ENCODE data around the gene LSM2.
"Not testable (repeated sequence)": the region's sequence is repeated elsewhere in the genome, so short reads cannot be mapped to it uniquely, and the experiment has no call there.

The LSM2 gene

DNA sequence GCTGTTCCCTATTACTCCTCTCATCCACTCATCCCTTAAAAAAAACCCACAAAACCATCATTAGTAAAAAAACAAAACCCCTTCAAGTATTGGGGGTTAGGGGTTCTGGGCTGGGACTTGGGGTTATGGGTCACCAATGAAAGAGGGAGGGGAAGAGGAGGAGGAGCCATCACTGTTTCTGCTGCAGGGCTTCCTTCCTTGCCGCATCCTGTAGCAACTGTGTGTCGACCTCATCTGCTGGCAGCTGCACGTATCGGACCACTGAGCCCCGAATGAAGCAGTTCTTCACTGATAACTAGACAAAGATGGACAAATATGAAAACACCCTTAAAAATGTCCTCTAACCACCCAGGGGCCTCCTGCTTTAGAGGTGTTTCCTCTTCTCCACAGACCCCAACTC, 9.2 kb downstream of the LSM2 start:
- Histone ChIP-seq H3K27ac (ENCODE audit: low read depth in 2 of 2, low read length in 2 of 2) (no peak overlapping the region), H3K36me3 (ENCODE audit: control insufficient read depth in 2 of 2, insufficient read depth in 2 of 2, low read length in 2 of 2) (peaks cover 0 to 10% of the 10 kb centered on the region in 2 donors), H3K4me1 (ENCODE audit: control insufficient read depth in 2 of 2, insufficient read depth in 2 of 2, low read length in 2 of 2) (peaks cover 10 to 13% of the 10 kb centered on the region in 2 donors), H3K9me3 (ENCODE audit: control insufficient read depth in 2 of 2, low read length in 2 of 2) (no peaks in the 10 kb centered on the region), H3K9ac (ENCODE audit: low read depth in 1 of 2, low read length in 2 of 2) (no peak overlapping the region), H3K4me3 (ENCODE audit: low read length in 2 of 2) (no peak overlapping the region), H3K27me3 (ENCODE audit: control insufficient read depth in 2 of 2, insufficient read depth in 2 of 2, low read length in 2 of 2) (no peaks in the 10 kb centered on the region)

DNA sequence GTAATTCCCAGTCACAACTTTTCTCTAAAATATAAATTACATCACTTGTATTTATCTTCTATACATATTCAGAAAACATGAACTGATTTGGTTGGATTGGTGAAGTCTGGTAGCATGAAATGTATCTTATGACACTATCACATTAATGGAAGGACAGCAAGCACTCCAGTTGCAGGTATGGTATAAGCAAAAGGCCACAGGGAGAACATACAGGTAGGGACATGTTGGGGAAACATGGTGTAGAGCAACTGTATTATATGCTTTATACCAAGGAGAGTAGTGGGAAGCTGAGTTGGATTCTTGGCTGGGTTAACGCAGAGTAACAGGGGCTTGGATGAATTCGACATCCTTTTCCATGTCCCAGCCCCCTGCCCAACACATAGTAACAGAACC, 9.8 kb downstream of the LSM2 start:
- H3K27ac ChIP-seq (ENCODE audit: low read depth in 2 of 2, low read length in 2 of 2) = no peak overlapping the region
- H3K9me3 ChIP-seq (ENCODE audit: control insufficient read depth in 2 of 2, low read length in 2 of 2) = no peaks in the 10 kb centered on the region
- no peak overlapping the region for H3K9ac ChIP-seq (ENCODE audit: low read depth in 1 of 2, low read length in 2 of 2)
- H3K4me3 ChIP-seq (ENCODE audit: low read length in 2 of 2) = no peak overlapping the region
- H3K27me3 ChIP-seq (ENCODE audit: control insufficient read depth in 2 of 2, insufficient read depth in 2 of 2, low read length in 2 of 2) = no peaks in the 10 kb centered on the region
- H3K36me3 ChIP-seq (ENCODE audit: control insufficient read depth in 2 of 2, insufficient read depth in 2 of 2, low read length in 2 of 2) = peaks cover 0 to 10% of the 10 kb centered on the region in 2 donors
- H3K4me1 ChIP-seq (ENCODE audit: control insufficient read depth in 2 of 2, insufficient read depth in 2 of 2, low read length in 2 of 2) = peaks cover 10 to 13% of the 10 kb centered on the region in 2 donors

DNA sequence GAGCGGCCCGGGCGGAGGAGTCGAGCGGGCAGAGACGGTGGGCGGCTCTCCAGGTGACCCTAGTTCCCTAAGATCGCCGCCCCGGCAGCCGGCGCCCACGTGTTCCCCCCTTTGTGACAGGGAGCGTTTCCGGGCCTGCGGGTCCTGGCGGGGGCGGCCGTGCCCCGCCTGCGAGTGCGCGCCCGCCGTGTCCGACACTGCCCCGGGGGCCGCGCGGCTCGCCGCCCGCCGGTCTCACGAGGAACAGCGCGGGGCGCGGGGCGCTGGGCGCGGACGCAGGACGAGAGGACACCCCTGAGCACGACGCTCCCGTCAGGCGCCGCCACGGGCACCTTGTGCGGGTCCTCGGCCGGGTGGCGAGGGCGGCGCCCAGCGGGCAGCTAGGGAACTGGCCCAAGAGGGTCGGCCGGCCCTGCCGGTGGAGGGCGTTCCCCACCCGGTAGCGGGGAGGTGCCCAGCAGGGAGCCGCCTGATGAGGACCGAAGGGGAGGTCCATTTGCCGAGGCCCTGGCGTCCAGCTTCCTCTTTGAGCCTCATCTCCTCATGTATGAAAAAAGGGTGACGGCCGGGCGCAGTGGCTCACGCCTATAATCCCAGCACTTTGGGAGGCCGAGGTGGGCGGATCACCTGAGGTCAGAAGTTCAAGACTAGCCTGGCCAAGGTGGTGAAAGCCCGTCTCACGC, 11.0 kb downstream of the LSM2 start, which contains the start of gene VARS1:
VARS1 (minus strand) TSS at position 137 of the 683 bp plus-strand sequence. CDS start 535 bp downstream, outside the sequence.
- Histone ChIP-seq H3K4me1 (ENCODE audit: control insufficient read depth in 2 of 2, insufficient read depth in 2 of 2, low read length in 2 of 2) (peaks cover 10 to 13% of the 10 kb centered on the region in 2 donors), H3K4me3 (ENCODE audit: low read length in 2 of 2) (peak within 1 kb of the TSS; percentile 91 to 93), H3K27ac (ENCODE audit: low read depth in 2 of 2, low read length in 2 of 2) (peak within 1 kb of the TSS; percentile 83 to 85), H3K27me3 (ENCODE audit: control insufficient read depth in 2 of 2, insufficient read depth in 2 of 2, low read length in 2 of 2) (no peaks in the 10 kb centered on the region), H3K9ac (ENCODE audit: low read depth in 1 of 2, low read length in 2 of 2) (peak within 1 kb of the TSS; percentile 89 to 98), H3K9me3 (ENCODE audit: control insufficient read depth in 2 of 2, low read length in 2 of 2) (no peaks in the 10 kb centered on the region), H3K36me3 (ENCODE audit: control insufficient read depth in 2 of 2, insufficient read depth in 2 of 2, low read length in 2 of 2) (peaks cover 3 to 12% of the 10 kb centered on the region in 2 donors)

DNA sequence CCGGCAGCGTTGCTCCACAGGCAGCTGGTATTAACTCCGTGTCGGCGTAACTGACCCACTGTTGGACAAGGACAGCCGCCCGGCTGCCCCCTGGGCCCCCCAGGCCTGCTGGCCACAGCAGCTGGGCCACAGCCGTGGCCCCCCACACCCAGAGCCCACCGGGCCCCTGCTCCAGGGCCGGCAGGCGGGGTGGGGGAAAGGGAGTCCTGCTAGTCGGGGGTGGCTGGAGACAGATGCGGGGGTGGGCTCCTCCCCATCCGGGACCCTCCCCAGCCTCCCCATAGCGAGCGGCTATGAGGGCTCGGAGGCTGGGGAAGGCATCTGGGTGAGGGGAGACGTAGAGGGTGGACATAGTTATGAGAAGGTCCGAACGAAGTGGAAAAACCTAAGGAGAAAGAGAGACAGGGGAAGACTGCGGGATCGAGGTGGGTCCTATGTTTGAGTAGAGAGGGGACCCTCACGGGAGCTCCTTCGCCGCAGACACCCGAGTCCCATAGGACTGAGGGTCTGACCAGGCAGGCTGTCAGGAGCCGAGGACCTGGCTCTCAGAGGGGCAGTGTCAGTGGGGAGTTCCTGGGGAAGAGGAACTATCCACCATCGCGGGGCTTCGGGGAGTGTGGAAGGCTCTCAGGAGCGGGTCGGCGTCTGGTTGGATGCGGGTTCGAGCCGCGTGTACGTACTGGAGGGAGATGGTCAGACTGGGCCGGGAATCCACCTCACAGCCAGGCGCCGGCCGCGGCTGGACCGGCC, 11.7 kb downstream of the LSM2 start:
- H3K27me3 ChIP-seq (ENCODE audit: control insufficient read depth in 2 of 2, insufficient read depth in 2 of 2, low read length in 2 of 2) = no peaks in the 10 kb centered on the region

DNA sequence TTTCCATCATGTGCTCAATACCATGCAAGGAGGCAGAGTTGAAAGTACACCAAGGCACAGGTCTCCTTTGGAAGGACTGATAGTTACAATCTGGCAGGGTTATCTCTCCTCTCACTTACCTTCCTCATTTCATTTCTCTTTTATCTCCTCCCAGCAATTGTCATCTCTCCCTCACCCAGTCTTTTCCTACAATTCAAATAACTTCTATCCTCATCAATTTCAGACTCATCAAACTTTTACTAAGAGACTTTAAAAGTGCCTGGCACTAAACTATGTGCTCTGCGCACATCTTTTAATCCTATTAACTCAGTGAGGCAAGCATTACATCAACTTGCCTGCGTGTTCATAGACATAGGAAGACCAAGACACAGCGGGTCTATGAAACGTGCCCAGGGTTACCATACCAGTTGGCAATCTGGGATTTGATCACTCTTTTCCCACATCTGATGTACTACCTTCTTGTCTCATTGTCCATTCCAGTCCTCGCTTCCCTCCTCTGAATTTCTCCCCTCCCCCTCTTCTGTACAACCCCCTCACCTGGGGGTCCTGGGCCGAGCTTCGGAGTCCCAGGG, 12.4 kb downstream of the LSM2 start:
- H3K36me3 ChIP-seq (ENCODE audit: control insufficient read depth in 2 of 2, insufficient read depth in 2 of 2, low read length in 2 of 2) = peaks cover 3 to 12% of the 10 kb centered on the region in 2 donors

More for the DNA sequence above, 11.7 kb downstream of the LSM2 start:
- Histone ChIP-seq H3K9ac (ENCODE audit: low read depth in 1 of 2, low read length in 2 of 2) (peak overlapping the region; percentile 89 to 98), H3K36me3 (ENCODE audit: control insufficient read depth in 2 of 2, insufficient read depth in 2 of 2, low read length in 2 of 2) (peaks cover 3 to 12% of the 10 kb centered on the region in 2 donors), H3K4me1 (ENCODE audit: control insufficient read depth in 2 of 2, insufficient read depth in 2 of 2, low read length in 2 of 2) (peaks cover 10 to 13% of the 10 kb centered on the region in 2 donors), H3K9me3 (ENCODE audit: control insufficient read depth in 2 of 2, low read length in 2 of 2) (no peaks in the 10 kb centered on the region), H3K4me3 (ENCODE audit: low read length in 2 of 2) (peak overlapping the region; percentile 91 to 93), H3K27ac (ENCODE audit: low read depth in 2 of 2, low read length in 2 of 2) (peak overlapping the region; percentile 83 to 85)

DNA sequence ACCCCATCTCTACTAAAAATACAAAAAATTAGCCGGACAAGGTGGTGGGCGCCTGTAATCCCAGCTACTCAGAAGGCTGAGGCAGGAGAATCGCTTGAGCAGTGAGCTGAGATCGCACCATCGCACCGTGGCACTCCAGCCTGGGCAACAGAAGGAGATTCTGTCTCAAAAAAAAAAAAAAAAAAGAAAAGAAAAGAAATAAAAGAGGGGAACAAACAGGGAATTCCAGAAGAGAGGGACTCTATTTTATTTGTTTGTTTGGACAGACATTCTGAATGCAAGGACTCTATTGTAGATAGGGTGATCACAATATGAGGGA, 12.9 kb downstream of the LSM2 start:
- H3K9me3 ChIP-seq (ENCODE audit: control insufficient read depth in 2 of 2, low read length in 2 of 2); H3K27me3 ChIP-seq (ENCODE audit: control insufficient read depth in 2 of 2, insufficient read depth in 2 of 2, low read length in 2 of 2); H3K27ac ChIP-seq (ENCODE audit: low read depth in 2 of 2, low read length in 2 of 2): not testable (repeated sequence)
- peak overlapping the region in 1 of 2 donors; percentile 91 for H3K4me3 ChIP-seq (ENCODE audit: low read length in 2 of 2)
- H3K9ac ChIP-seq (ENCODE audit: low read depth in 1 of 2, low read length in 2 of 2) = peak overlapping the region in 1 of 2 donors; percentile 89
- H3K36me3 ChIP-seq (ENCODE audit: control insufficient read depth in 2 of 2, insufficient read depth in 2 of 2, low read length in 2 of 2) = peaks cover 3 to 12% of the 10 kb centered on the region in 2 donors
- H3K4me1 ChIP-seq (ENCODE audit: control insufficient read depth in 2 of 2, insufficient read depth in 2 of 2, low read length in 2 of 2) = peaks cover 10 to 13% of the 10 kb centered on the region in 2 donors

More for the DNA sequence above, 12.4 kb downstream of the LSM2 start:
- Histone ChIP-seq H3K27me3 (ENCODE audit: control insufficient read depth in 2 of 2, insufficient read depth in 2 of 2, low read length in 2 of 2) (no peaks in the 10 kb centered on the region), H3K4me1 (ENCODE audit: control insufficient read depth in 2 of 2, insufficient read depth in 2 of 2, low read length in 2 of 2) (peaks cover 10 to 13% of the 10 kb centered on the region in 2 donors), H3K27ac (ENCODE audit: low read depth in 2 of 2, low read length in 2 of 2) (peak overlapping the region; percentile 83 to 85), H3K4me3 (ENCODE audit: low read length in 2 of 2) (peak overlapping the region; percentile 91 to 93), H3K9me3 (ENCODE audit: control insufficient read depth in 2 of 2, low read length in 2 of 2) (no peaks in the 10 kb centered on the region), H3K9ac (ENCODE audit: low read depth in 1 of 2, low read length in 2 of 2) (peak overlapping the region; percentile 89 to 98)

DNA sequence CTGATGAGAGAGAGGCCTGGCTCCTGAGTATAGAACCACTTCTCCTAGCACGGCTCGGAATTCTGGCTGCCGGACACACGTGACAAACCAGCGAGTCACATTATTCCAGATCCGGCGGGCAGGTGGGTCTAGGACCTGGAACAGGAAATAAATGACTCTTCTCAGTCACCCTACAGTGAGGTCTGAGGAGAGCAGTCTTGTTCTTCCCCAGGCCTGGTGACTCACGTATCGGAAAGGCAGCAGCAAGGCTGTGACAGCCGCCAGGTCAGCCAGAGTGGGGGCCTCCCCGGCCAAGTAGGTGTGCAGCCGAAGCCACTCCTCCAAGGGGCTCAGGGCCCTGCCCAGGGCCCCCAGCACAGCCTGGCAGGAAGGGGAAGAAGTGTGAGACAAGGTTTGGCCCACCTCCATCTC, 14.0 kb downstream of the LSM2 start:
- Histone ChIP-seq H3K36me3 (ENCODE audit: control insufficient read depth in 2 of 2, insufficient read depth in 2 of 2, low read length in 2 of 2) (peaks cover 3 to 9% of the 10 kb centered on the region in 2 donors), H3K9me3 (ENCODE audit: control insufficient read depth in 2 of 2, low read length in 2 of 2) (no peaks in the 10 kb centered on the region), H3K4me3 (ENCODE audit: low read length in 2 of 2) (no peak overlapping the region), H3K27ac (ENCODE audit: low read depth in 2 of 2, low read length in 2 of 2) (no peak overlapping the region), H3K27me3 (ENCODE audit: control insufficient read depth in 2 of 2, insufficient read depth in 2 of 2, low read length in 2 of 2) (no peaks in the 10 kb centered on the region), H3K4me1 (ENCODE audit: control insufficient read depth in 2 of 2, insufficient read depth in 2 of 2, low read length in 2 of 2) (peaks cover 10 to 13% of the 10 kb centered on the region in 2 donors), H3K9ac (ENCODE audit: low read depth in 1 of 2, low read length in 2 of 2) (no peak overlapping the region)

DNA sequence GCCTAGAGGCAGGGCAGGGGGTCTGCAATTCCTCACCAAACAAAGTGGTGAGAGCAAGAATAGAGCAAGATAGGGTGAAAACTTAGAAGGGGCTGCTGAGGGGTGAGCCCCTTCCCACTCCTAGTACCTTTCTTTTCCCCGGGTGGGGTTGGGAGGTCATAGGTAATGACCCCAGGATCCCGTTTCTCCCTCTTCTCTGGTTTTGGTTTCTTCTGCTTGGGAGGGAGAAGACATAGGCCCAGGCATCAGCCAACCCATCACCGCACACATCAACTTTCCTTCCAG, 14.7 kb downstream of the LSM2 start:
- Histone ChIP-seq H3K9ac (ENCODE audit: low read depth in 1 of 2, low read length in 2 of 2) (no peak overlapping the region), H3K9me3 (ENCODE audit: control insufficient read depth in 2 of 2, low read length in 2 of 2) (no peaks in the 10 kb centered on the region), H3K27ac (ENCODE audit: low read depth in 2 of 2, low read length in 2 of 2) (no peak overlapping the region), H3K27me3 (ENCODE audit: control insufficient read depth in 2 of 2, insufficient read depth in 2 of 2, low read length in 2 of 2) (no peaks in the 10 kb centered on the region), H3K4me1 (ENCODE audit: control insufficient read depth in 2 of 2, insufficient read depth in 2 of 2, low read length in 2 of 2) (peaks cover 10 to 13% of the 10 kb centered on the region in 2 donors), H3K4me3 (ENCODE audit: low read length in 2 of 2) (no peak overlapping the region), H3K36me3 (ENCODE audit: control insufficient read depth in 2 of 2, insufficient read depth in 2 of 2, low read length in 2 of 2) (peaks cover 2 to 3% of the 10 kb centered on the region in 2 donors)

DNA sequence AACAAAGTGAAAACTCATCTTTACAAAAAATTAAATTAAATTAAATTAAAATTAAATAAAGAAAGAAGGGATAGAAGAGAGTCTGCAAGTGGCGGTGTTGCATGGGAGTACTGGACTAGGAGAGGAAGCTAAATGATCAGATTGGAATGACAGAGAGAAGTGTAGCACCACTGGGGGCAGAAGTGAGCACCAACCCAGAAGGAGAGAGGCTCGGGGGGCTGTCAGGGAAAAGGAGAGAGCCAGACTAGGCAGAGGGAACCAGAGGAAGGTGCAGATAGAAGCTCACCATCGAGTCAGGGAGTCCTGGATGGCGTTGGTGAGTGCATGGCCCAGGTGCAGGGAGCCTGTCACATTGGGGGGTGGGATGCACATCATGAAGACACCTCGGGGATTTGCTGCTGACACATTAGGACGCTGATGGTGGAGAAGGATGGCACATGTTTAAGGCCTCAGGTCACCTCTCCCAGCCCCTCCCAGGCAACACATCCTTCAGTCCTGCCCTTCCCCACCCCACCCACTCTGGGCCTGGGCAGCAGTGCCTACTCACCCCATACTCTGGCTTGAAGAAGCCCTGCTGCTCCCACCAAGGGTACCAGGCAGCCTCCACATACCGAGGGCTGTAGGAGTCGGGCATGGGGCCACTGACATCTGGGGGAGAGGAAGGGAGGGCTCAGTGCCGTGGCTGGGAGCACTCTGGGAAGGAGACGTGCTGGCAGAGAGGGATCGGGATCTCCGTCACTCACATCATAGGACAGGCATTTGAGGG, 15.3 kb downstream of the LSM2 start:
- H3K27ac ChIP-seq (ENCODE audit: low read depth in 2 of 2, low read length in 2 of 2) = no peak overlapping the region
- peaks cover 2 to 3% of the 10 kb centered on the region in 2 donors for H3K36me3 ChIP-seq (ENCODE audit: control insufficient read depth in 2 of 2, insufficient read depth in 2 of 2, low read length in 2 of 2)
- H3K27me3 ChIP-seq (ENCODE audit: control insufficient read depth in 2 of 2, insufficient read depth in 2 of 2, low read length in 2 of 2) = no peaks in the 10 kb centered on the region
- peaks cover 10 to 13% of the 10 kb centered on the region in 2 donors for H3K4me1 ChIP-seq (ENCODE audit: control insufficient read depth in 2 of 2, insufficient read depth in 2 of 2, low read length in 2 of 2)
- H3K4me3 ChIP-seq (ENCODE audit: low read length in 2 of 2) = no peak overlapping the region
- H3K9ac ChIP-seq (ENCODE audit: low read depth in 1 of 2, low read length in 2 of 2) = no peak overlapping the region
- H3K9me3 ChIP-seq (ENCODE audit: control insufficient read depth in 2 of 2, low read length in 2 of 2) = no peaks in the 10 kb centered on the region

Data from mucosa of rectum (tissue), 2 donors.